Endothelial cell (in vitro differentiated cells): ENCODE measurements around the gene COBL. TPM values are rescaled to one million over a fixed set of nuclear protein-coding genes. Genes with fewer than 3 reads are reported as not detected.

Source experiments
- DNase-seq: peaks from one replicate; pipeline ENCODE4 v3.0.0; 2021; ENCODE audit warnings: low spot score
- H3K27ac Mint-ChIP-seq: one replicate; pipeline ENCODE4 v1.8.0; 2021; ENCODE audit warnings: mixed read lengths, inconsistent platforms; ENCODE audit not compliant: unreplicated experiment
- H3K27me3 Mint-ChIP-seq: one replicate; pipeline ENCODE4 v1.8.0; 2021; ENCODE audit warnings: mild to moderate bottlenecking, moderate library complexity, mixed read lengths, inconsistent platforms; ENCODE audit not compliant: unreplicated experiment
- H3K36me3 Mint-ChIP-seq: one replicate; pipeline ENCODE4 v1.8.0; 2021; ENCODE audit warnings: mild to moderate bottlenecking, low read depth, mixed read lengths, inconsistent platforms; ENCODE audit not compliant: unreplicated experiment
- H3K4me1 Mint-ChIP-seq: one replicate; pipeline ENCODE4 v1.8.0; 2021; ENCODE audit warnings: mild to moderate bottlenecking, mixed read lengths, inconsistent platforms; ENCODE audit not compliant: unreplicated experiment
- H3K4me3 Mint-ChIP-seq: one replicate; pipeline ENCODE4 v1.8.0; 2021; ENCODE audit warnings: mild to moderate bottlenecking, mixed read lengths, inconsistent platforms; ENCODE audit not compliant: unreplicated experiment
- H3K9me3 Mint-ChIP-seq: one replicate; pipeline ENCODE4 v1.8.0; 2021; ENCODE audit warnings: mixed read lengths, inconsistent platforms; ENCODE audit not compliant: unreplicated experiment
- total RNA-seq: library from RNA; stranded (reverse); fragmentation: NEBNext Ultra II Directional; extraction: Animal tissue kit (Norgen Biotek cat#: 25700); gene quantifications from one replicate; pipeline ENCODE4 v1.2.1, GENCODE V29; 2021; ENCODE audit not compliant: unreplicated experiment
- TF ChIP-seq, protein P1 (sequence below): fragments of 200-600 bp; sonication (generic); IDR thresholded peaks from one replicate; pipeline ENCODE4 v1.5.0; 2021; ENCODE audit warnings: antibody characterized with exemption; ENCODE audit not compliant: unreplicated experiment

COBL gene
- total RNA-seq, 1 donor from 2014 or later = 1.8 TPM

DNA sequence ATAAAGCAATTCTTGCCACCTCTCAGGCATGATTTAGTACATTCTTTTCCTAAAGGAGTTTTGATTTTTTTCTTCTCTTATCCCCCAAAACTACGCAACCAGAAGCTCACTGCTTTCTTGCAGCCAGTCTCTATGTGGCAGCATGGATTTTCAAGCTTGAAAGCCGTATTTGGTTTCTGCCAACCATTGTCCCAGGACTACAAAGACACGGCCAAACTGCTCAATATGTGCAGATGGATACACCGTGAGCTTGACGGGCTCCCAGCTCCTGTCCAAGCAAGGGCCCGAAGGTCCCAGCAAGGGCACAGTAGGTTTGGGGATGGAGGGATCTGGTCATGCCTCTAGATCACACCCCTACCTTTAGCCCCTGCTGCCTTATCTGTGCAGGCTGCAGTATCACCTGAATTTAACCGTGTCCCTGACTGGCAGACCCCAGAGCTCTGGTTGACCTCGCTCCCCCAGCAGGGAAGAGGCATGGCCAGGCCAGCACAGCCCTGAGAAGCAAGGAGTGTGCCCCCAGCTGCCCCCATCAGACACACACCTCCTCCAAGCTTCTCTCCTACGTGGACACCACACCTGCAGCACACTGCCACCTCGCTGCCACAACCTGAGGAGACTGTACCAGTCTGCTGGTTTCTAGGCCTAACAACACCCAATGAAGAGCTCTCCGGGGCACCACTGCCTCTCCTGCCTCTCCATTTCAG lies 86.8 kb downstream of the COBL start:
- TF ChIP-seq, protein P1, sequence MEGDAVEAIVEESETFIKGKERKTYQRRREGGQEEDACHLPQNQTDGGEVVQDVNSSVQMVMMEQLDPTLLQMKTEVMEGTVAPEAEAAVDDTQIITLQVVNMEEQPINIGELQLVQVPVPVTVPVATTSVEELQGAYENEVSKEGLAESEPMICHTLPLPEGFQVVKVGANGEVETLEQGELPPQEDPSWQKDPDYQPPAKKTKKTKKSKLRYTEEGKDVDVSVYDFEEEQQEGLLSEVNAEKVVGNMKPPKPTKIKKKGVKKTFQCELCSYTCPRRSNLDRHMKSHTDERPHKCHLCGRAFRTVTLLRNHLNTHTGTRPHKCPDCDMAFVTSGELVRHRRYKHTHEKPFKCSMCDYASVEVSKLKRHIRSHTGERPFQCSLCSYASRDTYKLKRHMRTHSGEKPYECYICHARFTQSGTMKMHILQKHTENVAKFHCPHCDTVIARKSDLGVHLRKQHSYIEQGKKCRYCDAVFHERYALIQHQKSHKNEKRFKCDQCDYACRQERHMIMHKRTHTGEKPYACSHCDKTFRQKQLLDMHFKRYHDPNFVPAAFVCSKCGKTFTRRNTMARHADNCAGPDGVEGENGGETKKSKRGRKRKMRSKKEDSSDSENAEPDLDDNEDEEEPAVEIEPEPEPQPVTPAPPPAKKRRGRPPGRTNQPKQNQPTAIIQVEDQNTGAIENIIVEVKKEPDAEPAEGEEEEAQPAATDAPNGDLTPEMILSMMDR = no peak
- no peak overlapping the region for H3K4me3 Mint-ChIP-seq
- H3K27ac Mint-ChIP-seq = no peak overlapping the region
- peaks cover 9% of the 10 kb centered on the region for H3K27me3 Mint-ChIP-seq
- no peaks in the 10 kb centered on the region for H3K9me3 Mint-ChIP-seq
- H3K4me1 Mint-ChIP-seq = peaks cover 10% of the 10 kb centered on the region
- H3K36me3 Mint-ChIP-seq = no peaks in the 10 kb centered on the region
- no peak for DNase-seq

DNA sequence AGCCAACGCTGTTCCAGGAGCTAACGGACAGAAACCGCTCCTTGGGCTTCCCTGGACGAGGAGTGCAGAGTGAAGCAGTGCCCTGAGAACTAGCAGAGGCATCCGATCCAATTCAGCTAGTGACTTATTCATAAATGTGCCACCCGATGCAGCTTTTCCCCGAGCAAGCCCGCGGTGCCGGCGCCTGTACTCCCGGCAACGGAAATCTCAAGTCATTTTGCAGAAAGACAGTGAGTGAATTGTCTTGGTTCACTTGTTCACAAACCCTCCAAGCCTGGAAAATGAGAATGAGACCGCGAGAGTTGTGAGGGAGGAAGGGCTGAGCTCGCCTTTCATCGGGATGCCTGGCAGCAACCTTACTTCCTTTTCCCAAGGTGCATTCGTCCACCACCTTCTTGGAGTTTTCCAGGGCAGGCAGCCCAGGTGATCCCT lies 87.5 kb downstream of the COBL start:
- Mint-ChIP-seq H3K4me1 (peaks cover 10% of the 10 kb centered on the region), H3K27ac (no peak overlapping the region), H3K4me3 (no peak overlapping the region), H3K36me3 (no peaks in the 10 kb centered on the region), H3K9me3 (no peaks in the 10 kb centered on the region), H3K27me3 (peaks cover 7% of the 10 kb centered on the region)
- no peak for DNase-seq
- TF ChIP-seq, protein P1 = no peak

DNA sequence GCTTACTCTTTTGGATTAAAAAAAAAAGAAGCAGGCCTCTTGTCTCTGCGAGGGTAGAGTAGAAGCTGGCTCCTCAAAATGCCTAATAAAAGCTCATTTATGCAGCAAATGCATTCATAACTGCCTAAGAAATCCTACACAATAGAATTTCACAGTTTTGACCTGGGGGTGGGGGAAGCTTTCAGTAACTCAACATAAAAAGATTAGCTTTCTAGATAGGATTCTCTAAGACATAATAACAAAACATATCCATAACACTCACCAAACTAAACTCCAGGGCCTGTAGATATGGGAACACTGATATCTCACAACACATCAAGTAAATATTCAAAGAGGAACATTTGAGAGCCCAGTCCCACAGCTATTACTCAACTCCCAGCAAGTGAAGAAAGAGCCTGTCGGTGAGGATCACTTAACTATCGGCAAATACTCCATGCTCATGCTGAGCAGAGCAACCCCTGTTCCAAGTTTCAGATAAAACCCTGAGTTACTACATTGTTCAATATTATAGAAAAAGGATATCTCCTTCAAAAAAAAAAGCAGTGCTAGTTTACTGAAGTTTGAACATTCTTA lies 88.1 kb downstream of the COBL start:
- no peak for DNase-seq
- Mint-ChIP-seq H3K4me3 (no peak overlapping the region), H3K27me3 (peaks cover 6% of the 10 kb centered on the region), H3K9me3 (no peaks in the 10 kb centered on the region), H3K27ac (no peak overlapping the region), H3K36me3 (no peaks in the 10 kb centered on the region), H3K4me1 (peaks cover 10% of the 10 kb centered on the region)
- TF ChIP-seq, protein P1 = no peak

DNA sequence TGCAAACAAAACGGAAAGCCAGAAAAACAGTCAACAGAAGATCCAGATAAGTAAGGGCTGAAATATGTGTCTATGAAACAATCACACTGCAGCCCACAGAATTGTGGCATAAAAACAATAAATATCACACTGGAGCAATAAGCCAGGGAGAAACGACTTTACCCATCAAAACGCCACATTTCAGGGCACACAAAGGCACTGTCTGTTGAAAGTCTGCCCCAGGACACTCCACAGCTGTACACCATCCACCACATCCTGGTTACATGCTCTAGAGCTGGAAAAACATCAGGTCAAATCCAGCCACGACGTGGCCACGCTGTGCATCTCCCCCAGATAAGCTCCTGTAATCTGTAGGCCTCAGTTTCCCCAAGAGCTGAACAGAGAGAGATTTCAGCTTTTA lies 88.7 kb downstream of the COBL start:
- no peaks in the 10 kb centered on the region for H3K36me3 Mint-ChIP-seq
- peaks cover 10% of the 10 kb centered on the region for H3K4me1 Mint-ChIP-seq
- H3K9me3 Mint-ChIP-seq = no peaks in the 10 kb centered on the region

More for the DNA sequence above, 88.7 kb downstream of the COBL start:
- no peak overlapping the region for H3K27ac Mint-ChIP-seq
- H3K4me3 Mint-ChIP-seq = no peak overlapping the region
- TF ChIP-seq, protein P1 = no peak
- no peak for DNase-seq
- H3K27me3 Mint-ChIP-seq = peaks cover 6% of the 10 kb centered on the region
